Hepatocyte (in vitro differentiated cells): ENCODE measurements around the gene SETD7. TPM values are rescaled to one million over a fixed set of nuclear protein-coding genes. Genes with fewer than 3 reads are reported as not detected.

ENCODE experiments used
- DNase-seq: peaks from one replicate; pipeline ENCODE4 v3.0.0-alpha.2; 2016; ENCODE audit warnings: low spot score
- H2AFZ ChIP-seq: fragments of 200-600 bp; sonication (generic); 2 replicates; pipeline ENCODE4 v1.6.0; 2016; ENCODE audit warnings: antibody characterized with exemption, mild to moderate bottlenecking
- H3K27ac ChIP-seq: fragments of 200-600 bp; sonication (generic); 2 replicates; pipeline ENCODE4 v1.5.1; 2016; ENCODE audit warnings: mild to moderate bottlenecking
- H3K27me3 ChIP-seq: fragments of 200-600 bp; sonication (generic); 2 replicates; pipeline ENCODE4 v1.6.1; 2016
- H3K36me3 ChIP-seq: fragments of 200-600 bp; sonication (generic); replicated peaks from 2 replicates; pipeline ENCODE4 v1.5.1; 2016; ENCODE audit warnings: low read depth; ENCODE audit not compliant: insufficient read depth
- H3K4me1 ChIP-seq: fragments of 200-600 bp; sonication (generic); 2 replicates; pipeline ENCODE4 v1.5.1; 2016; ENCODE audit warnings: mild to moderate bottlenecking, moderate library complexity; ENCODE audit not compliant: insufficient read depth
- H3K4me2 ChIP-seq: fragments of 200-600 bp; sonication (generic); 2 replicates; pipeline ENCODE4 v1.6.0; 2016
- H3K4me3 ChIP-seq: fragments of 200-600 bp; sonication (generic); 2 replicates; pipeline ENCODE4 v1.5.1; 2016; ENCODE audit warnings: mild to moderate bottlenecking
- H3K79me2 ChIP-seq: fragments of 200-600 bp; sonication (generic); 2 replicates; pipeline ENCODE4 v1.6.0; 2017; ENCODE audit warnings: mild to moderate bottlenecking
- H3K9me2 ChIP-seq: fragments of 200-600 bp; sonication (generic); replicated peaks from 2 replicates; pipeline ENCODE4 v1.6.0; 2017; ENCODE audit warnings: mild to moderate bottlenecking; ENCODE audit not compliant: insufficient read depth
- H3K9me3 ChIP-seq: fragments of 200-600 bp; sonication (generic); 2 replicates; pipeline ENCODE4 v1.5.1; 2016; ENCODE audit warnings: low read depth, mild to moderate bottlenecking
- H4K20me1 ChIP-seq: fragments of 200-600 bp; sonication (generic); 2 replicates; pipeline ENCODE4 v1.6.0; 2016; ENCODE audit warnings: mild to moderate bottlenecking; ENCODE audit not compliant: insufficient read depth, poor library complexity, severe bottlenecking
- EZH2 ChIP-seq: fragments of 200-600 bp; sonication (generic); IDR thresholded peaks from 2 replicates; pipeline ENCODE4 v1.6.1; 2016; ENCODE audit warnings: antibody characterized with exemption, mild to moderate bottlenecking, borderline replicate concordance
- EZH2phosphoT487 ChIP-seq: fragments of 200-600 bp; sonication (generic); IDR thresholded peaks from one replicate; pipeline ENCODE4 v1.6.1; 2018; ENCODE audit warnings: antibody characterized with exemption, mild to moderate bottlenecking, low read depth, moderate library complexity; ENCODE audit not compliant: unreplicated experiment, severe bottlenecking
- WGBS: methylation state at CpG from one replicate; pipeline ENCODE4 v1.1.6; 2016; ENCODE audit warnings: low lambda C conversion rate; ENCODE audit errors: missing lambda C conversion rate; 5-methylcytosine and 5-hydroxymethylcytosine counted together
- polyA plus RNA-seq: library from polyadenylated mRNA; unstranded; fragments of >200 nt; fragmentation: Nextera tagmentation; extraction: Ambion mirVana; gene quantifications from 2 replicates; pipeline ENCODE4 v1.2.1, GENCODE V29; 2016
- total RNA-seq: library from RNA; depleted of rRNA; stranded (reverse); fragments of >200 nt; gene quantifications from 2 replicates; pipeline ENCODE4 v1.2.3, GENCODE V29; 2014
- TF ChIP-seq, protein P1 (sequence below): fragments of 200-600 bp; sonication (generic); IDR thresholded peaks from 2 replicates; pipeline ENCODE4 v1.5.1; 2016; ENCODE audit warnings: antibody characterized with exemption, mild to moderate bottlenecking; ENCODE audit not compliant: poor library complexity

SETD7 gene
- total and polyA plus RNA-seq, 2 experiments from 2014 or later = 7.3 to 27.6 TPM

DNA sequence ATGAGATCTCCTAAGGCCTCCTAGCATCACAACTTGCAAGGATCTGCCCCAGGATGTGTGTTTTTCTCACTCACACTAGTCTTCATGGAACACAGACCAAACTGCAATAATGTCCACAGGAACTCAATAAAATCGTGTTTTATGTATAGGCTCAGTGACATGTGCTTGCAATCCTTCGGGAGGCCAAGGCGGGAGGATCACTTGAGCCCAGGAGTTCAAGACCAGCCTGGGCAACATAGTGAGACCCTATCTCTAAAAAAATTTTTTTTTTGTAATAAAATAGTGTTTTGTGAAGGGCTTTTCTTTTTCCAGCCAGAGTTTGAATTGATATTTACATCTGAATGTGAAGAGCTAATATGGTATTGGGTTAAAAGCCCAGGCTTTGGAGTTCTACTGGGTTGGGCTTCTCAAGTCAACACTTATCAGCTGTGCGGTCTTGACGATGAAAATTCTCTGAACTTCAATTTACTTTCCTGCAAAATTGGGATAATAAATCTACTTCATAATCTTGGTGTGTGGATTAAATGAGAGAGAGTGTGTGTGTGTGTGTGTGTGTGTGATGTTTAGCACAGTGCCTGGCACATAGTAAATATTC is 38.7 kb upstream of the SETD7 start:
- Histone ChIP-seq H2AFZ (no peak overlapping the region), H3K27me3 (no peaks in the 10 kb centered on the region), H3K79me2 (no peaks in the 10 kb centered on the region), H3K27ac (no peak overlapping the region), H3K4me1 (no peaks in the 10 kb centered on the region), H4K20me1 (no peaks in the 10 kb centered on the region), H3K4me3 (no peak overlapping the region), H3K36me3 (no peaks in the 10 kb centered on the region), H3K9me2 (no peaks in the 10 kb centered on the region), H3K9me3 (no peaks in the 10 kb centered on the region), H3K4me2 (no peak overlapping the region)
- TF ChIP-seq, protein P1, sequence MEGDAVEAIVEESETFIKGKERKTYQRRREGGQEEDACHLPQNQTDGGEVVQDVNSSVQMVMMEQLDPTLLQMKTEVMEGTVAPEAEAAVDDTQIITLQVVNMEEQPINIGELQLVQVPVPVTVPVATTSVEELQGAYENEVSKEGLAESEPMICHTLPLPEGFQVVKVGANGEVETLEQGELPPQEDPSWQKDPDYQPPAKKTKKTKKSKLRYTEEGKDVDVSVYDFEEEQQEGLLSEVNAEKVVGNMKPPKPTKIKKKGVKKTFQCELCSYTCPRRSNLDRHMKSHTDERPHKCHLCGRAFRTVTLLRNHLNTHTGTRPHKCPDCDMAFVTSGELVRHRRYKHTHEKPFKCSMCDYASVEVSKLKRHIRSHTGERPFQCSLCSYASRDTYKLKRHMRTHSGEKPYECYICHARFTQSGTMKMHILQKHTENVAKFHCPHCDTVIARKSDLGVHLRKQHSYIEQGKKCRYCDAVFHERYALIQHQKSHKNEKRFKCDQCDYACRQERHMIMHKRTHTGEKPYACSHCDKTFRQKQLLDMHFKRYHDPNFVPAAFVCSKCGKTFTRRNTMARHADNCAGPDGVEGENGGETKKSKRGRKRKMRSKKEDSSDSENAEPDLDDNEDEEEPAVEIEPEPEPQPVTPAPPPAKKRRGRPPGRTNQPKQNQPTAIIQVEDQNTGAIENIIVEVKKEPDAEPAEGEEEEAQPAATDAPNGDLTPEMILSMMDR = no peak
- TF ChIP-seq EZH2phosphoT487 = no peak
- no peak for TF ChIP-seq EZH2
- no peak for DNase-seq
- WGBS = 91% methylated on average over 5 of the region's 5 CpGs

DNA sequence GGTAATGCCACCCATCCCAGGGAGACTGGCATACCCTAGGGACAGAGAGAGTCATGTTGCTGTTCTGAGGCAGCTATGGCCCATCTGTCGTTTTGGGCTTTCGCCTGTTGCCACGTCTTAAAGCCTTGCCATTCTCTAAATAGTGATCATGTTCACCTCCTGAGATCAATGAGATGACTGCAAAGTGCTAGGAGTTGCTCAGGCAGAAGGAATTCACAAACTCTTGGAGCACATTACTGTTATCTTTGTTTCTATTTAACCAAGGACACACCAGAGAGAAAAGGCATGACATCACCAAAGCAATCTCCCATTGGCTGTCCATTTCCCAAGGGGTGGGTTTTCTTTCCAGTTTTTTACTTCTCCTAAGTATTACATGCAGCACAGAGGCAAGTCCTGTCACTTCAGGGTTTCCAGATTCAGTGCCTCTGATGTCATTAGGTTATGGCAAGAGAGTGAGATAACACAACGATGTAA is 37.1 kb upstream of the SETD7 start:
- no peak overlapping the region for H2AFZ ChIP-seq
- H3K4me3 ChIP-seq = no peak overlapping the region
- no peaks in the 10 kb centered on the region for H3K27me3 ChIP-seq
- DNase-seq = peak; percentile 47
- no peaks in the 10 kb centered on the region for H4K20me1 ChIP-seq
- no peaks in the 10 kb centered on the region for H3K4me1 ChIP-seq
- 46% methylated on average over 4 of the region's 4 CpGs for WGBS
- no peaks in the 10 kb centered on the region for H3K79me2 ChIP-seq
- TF ChIP-seq EZH2phosphoT487 (no peak), EZH2 (no peak)
- TF ChIP-seq, protein P1 = no peak
- peak overlapping the region; percentile 42 for H3K27ac ChIP-seq
- no peaks in the 10 kb centered on the region for H3K9me2 ChIP-seq
- no peaks in the 10 kb centered on the region for H3K36me3 ChIP-seq
- no peak overlapping the region for H3K4me2 ChIP-seq
- H3K9me3 ChIP-seq = no peaks in the 10 kb centered on the region

DNA sequence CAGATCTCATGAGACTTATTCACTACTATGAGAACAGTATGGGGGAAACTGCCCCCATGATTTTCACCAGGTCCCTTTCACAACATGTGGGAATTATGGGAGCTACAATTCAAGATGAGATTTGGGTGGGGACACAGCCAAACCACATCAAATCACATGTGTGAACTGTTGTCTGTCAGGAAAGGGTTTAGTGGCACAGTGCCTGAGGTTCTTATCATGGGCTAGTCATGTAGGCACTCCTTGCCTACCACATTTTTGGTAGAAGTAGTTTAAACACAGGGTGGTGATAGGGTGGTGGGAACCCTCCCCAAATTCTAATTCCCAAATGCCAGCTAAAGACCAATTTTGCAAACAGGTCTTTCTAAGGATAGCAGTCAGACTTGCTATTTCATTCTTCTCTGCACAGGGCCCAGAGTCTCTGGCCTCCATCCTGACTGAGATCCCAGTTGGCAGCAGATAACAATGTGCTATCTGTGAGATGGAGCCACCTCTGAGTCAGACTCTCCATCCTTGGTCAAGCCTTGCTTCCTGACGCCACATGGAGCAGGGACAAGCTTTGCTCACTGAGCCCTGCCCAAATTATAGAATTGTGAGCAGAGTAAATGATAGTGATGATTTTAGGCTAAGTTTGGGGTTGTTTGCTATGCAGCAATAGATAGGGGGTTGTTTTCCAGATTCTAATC is 33.5 kb upstream of the SETD7 start:
- no peak overlapping the region for H3K4me3 ChIP-seq
- TF ChIP-seq EZH2 = no peak
- TF ChIP-seq, protein P1 = no peak
- no peak for TF ChIP-seq EZH2phosphoT487
- no peak overlapping the region for H2AFZ ChIP-seq
- WGBS = 100% methylated on average over 1 of the region's 1 CpG
- H3K9me2 ChIP-seq = no peaks in the 10 kb centered on the region
- H3K36me3 ChIP-seq = no peaks in the 10 kb centered on the region
- no peaks in the 10 kb centered on the region for H3K9me3 ChIP-seq
- no peaks in the 10 kb centered on the region for H4K20me1 ChIP-seq
- H3K27me3 ChIP-seq = no peaks in the 10 kb centered on the region
- no peaks in the 10 kb centered on the region for H3K4me1 ChIP-seq
- no peak overlapping the region for H3K4me2 ChIP-seq
- H3K79me2 ChIP-seq = no peaks in the 10 kb centered on the region
- DNase-seq = no peak
- no peak overlapping the region for H3K27ac ChIP-seq
